Stimulated activated CD8-positive, alpha-beta memory T cell treated with anti-CD3 and anti-CD28 coated beads, Interleukin-12 subunit alpha, Interleukin-12 subunit beta, amount 100 ng/mL, for 24 hours (primary cell): ENCODE measurements around the gene RAB4A.

Source experiments
- DNase-seq: peaks from one replicate; pipeline ENCODE4 v3.0.0-alpha.2; 2020; ENCODE audit errors: extremely low read depth

Gene RAB4A

GRCh38 chr1:229270547-229271447, at the start of gene RAB4A:
Gene RAB4A (plus strand): TSS chr1:229271111. CDS start chr1:229271340, 229 bp downstream.
- peak; percentile 61 for DNase-seq

GRCh38 chr1:229222081-229222480, 48.8 kb upstream of the RAB4A start:
- DNase-seq: no peak

DNA sequence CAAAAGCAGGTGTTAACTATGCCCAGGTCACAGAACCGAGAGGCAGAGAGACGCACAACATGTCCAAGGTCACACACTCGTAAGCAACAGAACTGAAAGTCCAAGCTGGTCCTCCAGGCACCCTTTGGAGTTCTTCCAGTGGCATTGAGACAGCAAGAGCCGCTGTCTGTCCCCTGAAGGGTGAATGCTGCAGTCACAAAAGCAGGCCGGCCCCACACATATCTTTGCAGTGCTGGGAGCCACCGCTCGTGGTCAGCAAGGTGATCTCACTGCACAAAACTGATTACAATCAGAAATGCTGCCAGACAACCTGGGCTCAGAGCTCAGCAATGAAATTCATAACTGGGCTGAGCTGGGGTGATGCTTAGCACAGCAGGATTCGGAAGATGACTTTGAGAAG, 47.4 kb upstream of the RAB4A start:
- no peak for DNase-seq

DNA sequence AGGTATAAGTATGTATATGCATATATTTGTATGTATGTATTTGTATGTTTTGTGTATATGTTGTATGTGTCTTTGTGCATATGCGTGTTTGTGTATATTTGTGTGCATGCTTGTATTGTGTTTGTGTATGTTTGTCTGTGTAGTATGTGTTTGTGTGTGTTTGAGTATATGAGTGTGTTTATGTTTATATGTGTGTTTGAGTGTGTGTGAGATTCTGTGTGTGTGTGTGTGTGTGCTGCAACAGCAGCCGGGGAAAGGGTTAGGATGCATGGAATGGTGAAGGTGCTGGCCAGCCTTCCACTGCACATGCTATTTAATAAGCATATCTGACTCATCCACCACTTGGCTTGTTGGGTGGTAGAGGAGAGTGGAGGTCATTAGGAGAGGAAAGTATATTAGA, 46.6 kb upstream of the RAB4A start:
- no peak for DNase-seq

GRCh38 chr1:229225331-229225782, 45.6 kb upstream of the RAB4A start:
- DNase-seq: no peak

DNA sequence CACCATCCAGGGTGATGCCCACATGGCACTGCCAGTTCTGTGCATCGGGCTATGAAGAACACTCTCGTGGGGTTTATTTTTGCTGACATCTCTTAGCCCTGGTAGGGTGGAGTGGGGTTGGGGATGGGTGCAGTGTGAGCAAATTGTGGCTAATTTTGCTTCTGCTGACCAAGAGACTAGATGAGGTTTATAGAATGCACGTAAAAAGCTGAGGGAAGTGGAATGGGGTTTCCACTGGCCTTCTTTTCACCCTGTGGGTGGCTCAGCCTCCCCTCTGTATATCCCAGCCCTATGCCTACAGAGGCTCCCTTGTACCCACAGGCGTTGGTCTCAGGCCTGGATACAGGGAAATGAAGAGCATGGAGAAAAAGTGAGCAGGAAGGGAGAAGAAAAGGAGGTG, 44.1 kb upstream of the RAB4A start:
- no peak for DNase-seq

DNA sequence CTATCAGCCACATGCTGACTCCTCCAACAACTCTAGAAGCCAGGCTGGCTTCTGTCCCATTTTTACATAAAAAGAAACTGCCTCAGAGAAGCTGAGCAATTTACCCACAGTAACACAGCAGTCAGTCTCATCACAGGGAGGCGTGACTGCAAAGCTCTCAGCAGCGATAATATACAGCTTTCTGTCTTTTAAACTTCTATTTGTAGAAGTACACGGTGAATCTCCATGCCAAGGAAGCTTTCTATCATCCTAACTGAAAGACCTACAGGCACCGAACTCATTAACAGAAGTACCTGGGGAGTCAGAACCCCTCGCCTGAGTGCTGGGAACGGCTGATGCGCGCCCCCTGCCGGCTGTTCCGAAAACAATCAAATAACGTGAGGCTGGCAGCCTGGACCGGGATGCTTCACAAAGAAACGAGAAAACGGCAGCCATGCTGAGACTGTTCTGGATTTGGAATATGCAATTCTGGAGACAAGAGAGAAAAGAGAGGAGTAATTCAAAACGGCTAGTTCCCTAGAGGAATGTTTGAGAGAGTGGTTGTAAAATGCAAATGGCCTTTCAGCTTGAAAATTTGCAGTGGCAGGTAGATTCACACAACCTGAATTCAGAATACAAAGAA, 43.5 kb upstream of the RAB4A start:
- DNase-seq: peak; percentile 57

- DNase-seq: no peak
Observed at GRCh38 chr1:229228522-229228921, 42.4 kb upstream of the RAB4A start.

GRCh38 chr1:229229137-229229720, 41.7 kb upstream of the RAB4A start:
- no peak for DNase-seq

DNA sequence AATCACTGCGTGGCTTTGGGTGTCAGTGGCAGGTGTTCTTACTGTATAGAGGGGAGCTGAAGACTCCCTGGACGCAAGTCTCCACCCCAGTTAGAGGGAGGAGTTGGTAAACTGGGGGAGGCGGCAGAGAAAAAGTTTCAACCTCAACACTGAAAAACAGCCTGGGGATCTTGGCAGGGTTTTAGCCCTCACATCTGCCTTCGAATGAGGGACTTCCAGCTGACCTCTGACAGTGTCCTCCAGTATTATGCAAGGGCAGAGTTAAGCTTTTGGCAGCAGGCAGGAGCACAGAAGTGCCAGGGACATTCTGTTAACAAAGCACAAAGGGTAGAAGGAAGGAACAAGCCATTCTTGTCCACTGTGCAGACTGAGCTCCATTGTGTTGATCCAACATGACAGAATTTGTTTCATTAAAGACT, 41.2 kb upstream of the RAB4A start:
- no peak for DNase-seq

GRCh38 chr1:229230140-229230892, 40.6 kb upstream of the RAB4A start:
- no peak for DNase-seq

- no peak for DNase-seq
Observed at GRCh38 chr1:229230893-229231753, 39.8 kb upstream of the RAB4A start.

- DNase-seq: no peak
Observed at GRCh38 chr1:229231754-229232119, 39.2 kb upstream of the RAB4A start.

DNA sequence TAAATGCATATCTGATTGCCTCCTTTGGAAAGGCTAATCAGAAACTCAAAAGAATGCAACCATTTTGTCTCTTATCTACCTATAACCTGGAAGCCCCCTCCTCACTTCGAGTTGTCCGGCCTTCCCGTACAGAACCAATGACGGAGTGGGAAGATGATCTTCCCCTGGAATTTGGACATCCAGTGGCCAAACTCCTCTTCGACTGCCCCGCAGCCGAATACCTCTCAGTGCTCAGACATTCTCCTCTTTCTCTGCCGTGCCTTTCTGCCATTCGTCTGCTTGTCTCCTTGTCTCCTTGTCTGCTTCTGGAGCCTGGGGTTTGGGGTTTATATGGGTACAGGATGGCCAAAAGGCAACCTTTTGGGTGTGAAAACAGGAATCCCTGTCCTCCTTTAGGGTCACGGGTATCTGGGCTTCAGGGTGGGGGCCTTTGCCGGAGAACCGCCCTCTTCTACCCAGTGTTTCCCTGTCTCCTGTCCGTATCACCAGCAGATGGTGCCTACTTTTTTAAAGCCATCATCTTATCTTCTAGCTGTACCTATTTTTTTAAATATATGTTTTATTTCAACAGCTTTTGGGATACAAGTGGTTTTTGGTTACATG, 35.9 kb upstream of the RAB4A start:
- DNase-seq: no peak

- DNase-seq: no peak
Observed at GRCh38 chr1:229237320-229237719, 33.6 kb upstream of the RAB4A start.

GRCh38 chr1:229238231-229238630, 32.7 kb upstream of the RAB4A start:
- no peak for DNase-seq

DNA sequence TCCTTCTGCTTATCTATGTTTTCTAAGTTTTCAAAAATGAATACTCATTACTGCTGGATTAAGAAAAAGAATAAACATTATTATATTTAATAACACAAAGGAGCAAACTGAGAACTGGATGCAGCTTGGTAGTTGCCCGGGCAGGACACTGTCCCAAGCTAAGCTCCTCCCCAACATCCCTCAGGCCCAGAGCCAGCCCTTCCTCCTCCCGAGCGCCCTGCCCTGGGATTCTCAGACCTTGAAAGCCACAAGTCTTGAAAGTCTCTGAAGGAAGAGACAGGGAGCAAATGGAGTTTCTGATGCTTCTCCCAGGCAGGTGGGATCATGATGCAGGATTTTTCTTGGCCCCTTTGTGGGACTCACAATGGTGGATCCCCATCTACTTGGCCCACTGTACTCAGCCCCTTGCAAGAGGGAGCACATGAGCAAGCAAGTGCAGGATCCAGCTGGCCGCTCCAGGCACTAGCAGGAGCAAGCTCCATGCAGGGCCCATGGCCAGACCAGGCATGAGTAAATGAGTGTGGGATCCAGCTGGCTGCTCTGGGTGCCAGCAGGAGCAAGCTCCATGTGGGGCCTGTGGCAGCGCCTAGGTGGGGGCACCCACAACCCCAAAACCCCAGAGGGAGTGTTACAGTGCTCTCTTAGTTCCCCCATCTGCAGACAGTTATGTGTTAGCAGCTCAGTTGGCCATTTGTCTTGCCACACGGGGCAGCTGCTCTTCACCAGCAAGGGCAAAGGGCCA, 32.1 kb upstream of the RAB4A start:
- DNase-seq: no peak

- no peak for DNase-seq
Observed at GRCh38 chr1:229240532-229240931, 30.4 kb upstream of the RAB4A start.

- DNase-seq: no peak
Observed at GRCh38 chr1:229241390-229241789, 29.5 kb upstream of the RAB4A start.

GRCh38 chr1:229243638-229244037, 27.3 kb upstream of the RAB4A start:
- DNase-seq: no peak
